ENCODE data around the gene MAP3K19. TPM values are rescaled to one million over a fixed set of nuclear protein-coding genes. Genes with fewer than 3 reads are reported as not detected.

The MAP3K19 gene
- polyA plus RNA-seq, 1 experiment = not detected

- POLR2A ChIA-PET = no interaction called here
- Histone ChIP-seq H3K4me3 (ENCODE audit: low read depth, low read length) (no peak overlapping the region), H3K27me3 (ENCODE audit: control insufficient read depth, insufficient read depth, low read length) (no peaks in the 10 kb centered on the region), H3K36me3 (ENCODE audit: control insufficient read depth, insufficient read depth, low read length) (peaks cover 4% of the 10 kb centered on the region)
- DNase-seq (ENCODE audit: low read depth) = no peak
- TF ChIP-seq CTCF (IDR thresholded peaks at IDR 0.05; ENCODE audit: insufficient read depth, low read depth, low read length) = no peak
- CTCF ChIA-PET = no interaction called here
Observed at GRCh38 chr2:134946073-134946472, 101.2 kb downstream of the MAP3K19 start.

- ChIA-PET POLR2A (no interaction called here), CTCF (no interaction called here)
- Histone ChIP-seq H3K4me3 (ENCODE audit: low read depth, low read length) (no peak overlapping the region), H3K36me3 (ENCODE audit: control insufficient read depth, insufficient read depth, low read length) (peaks cover 4% of the 10 kb centered on the region), H3K27me3 (ENCODE audit: control insufficient read depth, insufficient read depth, low read length) (no peaks in the 10 kb centered on the region)
- TF ChIP-seq CTCF (IDR thresholded peaks at IDR 0.05; ENCODE audit: insufficient read depth, low read depth, low read length) = no peak
- no peak for DNase-seq (ENCODE audit: low read depth)
Observed at GRCh38 chr2:134944975-134945374, 102.3 kb downstream of the MAP3K19 start.

GRCh38 chr2:134943540-134943939, 103.7 kb downstream of the MAP3K19 start:
- no peaks in the 10 kb centered on the region for H3K27me3 ChIP-seq (ENCODE audit: control insufficient read depth, insufficient read depth, low read length)
- no peak overlapping the region for H3K4me3 ChIP-seq (ENCODE audit: low read depth, low read length)
- H3K36me3 ChIP-seq (ENCODE audit: control insufficient read depth, insufficient read depth, low read length) = peaks cover 2% of the 10 kb centered on the region
- POLR2A ChIA-PET = no interaction called here
- no peak for DNase-seq (ENCODE audit: low read depth)
- CTCF ChIA-PET = no interaction called here
- no peak for TF ChIP-seq CTCF (IDR thresholded peaks at IDR 0.05; ENCODE audit: insufficient read depth, low read depth, low read length)

GRCh38 chr2:134936691-134937090, 110.6 kb downstream of the MAP3K19 start:
- Histone ChIP-seq H3K4me3 (ENCODE audit: low read depth, low read length) (no peak overlapping the region), H3K27me3 (ENCODE audit: control insufficient read depth, insufficient read depth, low read length) (no peaks in the 10 kb centered on the region), H3K36me3 (ENCODE audit: control insufficient read depth, insufficient read depth, low read length) (peaks cover 1% of the 10 kb centered on the region; the same call in 1 of the 2 replicates)
- CTCF ChIA-PET = no interaction called here
- no peak for DNase-seq (ENCODE audit: low read depth)
- POLR2A ChIA-PET = no interaction called here
- TF ChIP-seq CTCF (IDR thresholded peaks at IDR 0.05; ENCODE audit: insufficient read depth, low read depth, low read length) = no peak

- ChIA-PET POLR2A (no interaction called here), CTCF (no interaction called here)
- Histone ChIP-seq H3K36me3 (ENCODE audit: control insufficient read depth, insufficient read depth, low read length) (peaks cover 1% of the 10 kb centered on the region; the same call in 1 of the 2 replicates), H3K4me3 (ENCODE audit: low read depth, low read length) (no peak overlapping the region), H3K27me3 (ENCODE audit: control insufficient read depth, insufficient read depth, low read length) (no peaks in the 10 kb centered on the region)
- DNase-seq (ENCODE audit: low read depth) = no peak
- no peak for TF ChIP-seq CTCF (IDR thresholded peaks at IDR 0.05; ENCODE audit: insufficient read depth, low read depth, low read length)
Observed at GRCh38 chr2:134934641-134935040, 112.6 kb downstream of the MAP3K19 start.

All from BJ (cell line).